NCI-H146 (cell line): ENCODE data around the gene CWC27.

Experiments used
- DNase-seq: peaks from one replicate; lab custom pipeline; 2025; lab: John Stamatoyannopoulos, UW

Gene CWC27

GRCh38 chr5:64768358-64769312, at the start of gene CWC27, which contains the start of gene SREK1IP1:
Gene CWC27, plus strand, starts transcription at chr5:64768930. Its CDS starts 217 bp downstream, at chr5:64769147.
Gene SREK1IP1, minus strand, starts transcription at chr5:64768691. Its CDS starts 174 bp downstream, at chr5:64768517.
- peak; percentile 92 for DNase-seq

GRCh38 chr5:64722588-64722987, 46.1 kb upstream of the CWC27 start:
- DNase-seq = no peak

GRCh38 chr5:64727150-64727549, 41.6 kb upstream of the CWC27 start:
- DNase-seq = no peak

- no peak for DNase-seq
These were observed 26.3 kb upstream of the CWC27 start for GRCh38 chr5:64742411-64742810.

GRCh38 chr5:64742821-64743220, 25.9 kb upstream of the CWC27 start:
- no peak for DNase-seq

- DNase-seq = no peak
These were observed 23.8 kb upstream of the CWC27 start for GRCh38 chr5:64744914-64745313.

- DNase-seq = no peak
These were observed 22.3 kb upstream of the CWC27 start for GRCh38 chr5:64746446-64746845.

GRCh38 chr5:64749385-64749784, 19.3 kb upstream of the CWC27 start:
- DNase-seq = no peak

- DNase-seq = no peak
These were observed 14.7 kb upstream of the CWC27 start for GRCh38 chr5:64754066-64754465.

GRCh38 chr5:64758901-64759300, 9.8 kb upstream of the CWC27 start:
- DNase-seq = no peak

GRCh38 chr5:64759960-64760660, 8.6 kb upstream of the CWC27 start:
- DNase-seq = no peak

- no peak for DNase-seq
These were observed 4.7 kb upstream of the CWC27 start for GRCh38 chr5:64763948-64764503.

- no peak for DNase-seq
These were observed 2.8 kb upstream of the CWC27 start for GRCh38 chr5:64765804-64766504.

GRCh38 chr5:64766941-64767340, 1.8 kb upstream of the CWC27 start:
- DNase-seq = no peak

GRCh38 chr5:64767959-64768357, 772 bp upstream of the CWC27 start:
- peak; percentile 29 for DNase-seq

- no peak for DNase-seq
These were observed 1.1 kb downstream of the CWC27 start for GRCh38 chr5:64769855-64770254.

GRCh38 chr5:64771736-64772135, 3.0 kb downstream of the CWC27 start:
- DNase-seq = no peak

- no peak for DNase-seq
These were observed 4.8 kb downstream of the CWC27 start for GRCh38 chr5:64773533-64773932.

GRCh38 chr5:64775291-64775690, 6.6 kb downstream of the CWC27 start:
- DNase-seq = no peak

GRCh38 chr5:64784451-64785025, 15.8 kb downstream of the CWC27 start:
- DNase-seq = peak; percentile 74

- no peak for DNase-seq
These were observed 17.6 kb downstream of the CWC27 start for GRCh38 chr5:64786372-64786771.

- no peak for DNase-seq
These were observed 19.4 kb downstream of the CWC27 start for GRCh38 chr5:64788156-64788555.
